ENCODE data around the gene NCAM1. TPM values are rescaled to one million over a fixed set of nuclear protein-coding genes. Genes with fewer than 3 reads are reported as not detected.

The NCAM1 gene
- total RNA-seq, 1 experiment from 2014 or later, result 5.9 TPM

DNA sequence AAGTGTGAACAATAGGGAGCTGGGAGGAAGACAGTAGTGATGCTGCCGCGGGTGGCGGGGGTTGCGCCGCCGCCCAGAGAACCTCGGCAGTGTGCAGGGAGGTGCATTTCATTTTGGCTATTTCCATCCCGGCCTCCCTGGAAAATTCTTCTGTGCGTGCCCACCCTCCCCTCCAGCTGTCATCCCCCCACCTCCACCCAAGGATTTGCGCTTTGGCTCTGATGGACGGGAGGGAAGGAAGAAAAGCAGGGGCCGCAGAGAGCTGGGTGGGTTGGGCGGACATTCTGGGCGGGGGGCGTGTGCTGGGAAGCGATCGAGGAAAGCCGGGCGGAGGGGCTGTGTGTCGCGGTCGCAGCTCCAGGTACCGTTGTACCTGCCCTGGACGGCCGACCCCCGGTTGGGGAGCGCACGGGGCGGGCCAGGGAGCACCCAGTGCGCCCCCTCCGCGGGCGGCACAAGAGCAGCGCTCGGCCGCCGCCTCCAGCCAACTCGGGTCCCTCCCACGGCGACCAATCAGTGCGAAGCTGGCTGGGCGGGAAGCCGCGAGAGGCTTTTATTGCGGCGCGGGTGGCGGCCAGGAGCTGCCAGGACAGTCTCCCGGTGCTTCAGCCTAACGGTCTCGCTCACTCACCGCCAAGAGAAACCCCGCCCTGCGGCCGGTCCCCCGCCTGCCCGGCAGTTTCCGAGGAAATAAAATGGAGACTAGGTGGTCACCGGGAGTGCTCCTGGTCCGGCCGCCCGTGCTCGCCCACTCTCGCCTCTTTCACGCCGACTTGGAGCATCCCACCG lies 1.6 kb downstream of the NCAM1 start (continued):
- TF ChIP-seq, protein P1, sequence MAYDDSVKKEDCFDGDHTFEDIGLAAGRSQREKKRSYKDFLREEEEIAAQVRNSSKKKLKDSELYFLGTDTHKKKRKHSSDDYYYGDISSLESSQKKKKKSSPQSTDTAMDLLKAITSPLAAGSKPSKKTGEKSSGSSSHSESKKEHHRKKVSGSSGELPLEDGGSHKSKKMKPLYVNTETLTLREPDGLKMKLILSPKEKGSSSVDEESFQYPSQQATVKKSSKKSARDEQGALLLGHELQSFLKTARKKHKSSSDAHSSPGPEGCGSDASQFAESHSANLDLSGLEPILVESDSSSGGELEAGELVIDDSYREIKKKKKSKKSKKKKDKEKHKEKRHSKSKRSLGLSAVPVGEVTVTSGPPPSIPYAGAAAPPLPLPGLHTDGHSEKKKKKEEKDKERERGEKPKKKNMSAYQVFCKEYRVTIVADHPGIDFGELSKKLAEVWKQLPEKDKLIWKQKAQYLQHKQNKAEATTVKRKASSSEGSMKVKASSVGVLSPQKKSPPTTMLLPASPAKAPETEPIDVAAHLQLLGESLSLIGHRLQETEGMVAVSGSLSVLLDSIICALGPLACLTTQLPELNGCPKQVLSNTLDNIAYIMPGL (CRISPR knock-in tag; IDR thresholded peaks at IDR 0.05), result 0 out of 2 replicates have a peak, but pooled peaks have one; percentile 28
- TF ChIP-seq MYBL2 (CRISPR knock-in tag; IDR thresholded peaks at IDR 0.05), result no peak
- no peak for TF ChIP-seq ZBTB21 (CRISPR knock-in tag; IDR thresholded peaks at IDR 0.05; ENCODE audit: borderline replicate concordance)
- TF ChIP-seq, protein P2, sequence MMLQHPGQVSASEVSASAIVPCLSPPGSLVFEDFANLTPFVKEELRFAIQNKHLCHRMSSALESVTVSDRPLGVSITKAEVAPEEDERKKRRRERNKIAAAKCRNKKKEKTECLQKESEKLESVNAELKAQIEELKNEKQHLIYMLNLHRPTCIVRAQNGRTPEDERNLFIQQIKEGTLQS (CRISPR knock-in tag; conservative IDR thresholded peaks at IDR 0.05), result no peak
- no peak for TF ChIP-seq ZNF138 (CRISPR knock-in tag; conservative IDR thresholded peaks at IDR 0.05)
- TF ChIP-seq NFATC4 (CRISPR knock-in tag; IDR thresholded peaks at IDR 0.05), result no peak
- no peak for TF ChIP-seq TP53 (CRISPR knock-in tag; IDR thresholded peaks at IDR 0.05)
- TF ChIP-seq, protein P3, sequence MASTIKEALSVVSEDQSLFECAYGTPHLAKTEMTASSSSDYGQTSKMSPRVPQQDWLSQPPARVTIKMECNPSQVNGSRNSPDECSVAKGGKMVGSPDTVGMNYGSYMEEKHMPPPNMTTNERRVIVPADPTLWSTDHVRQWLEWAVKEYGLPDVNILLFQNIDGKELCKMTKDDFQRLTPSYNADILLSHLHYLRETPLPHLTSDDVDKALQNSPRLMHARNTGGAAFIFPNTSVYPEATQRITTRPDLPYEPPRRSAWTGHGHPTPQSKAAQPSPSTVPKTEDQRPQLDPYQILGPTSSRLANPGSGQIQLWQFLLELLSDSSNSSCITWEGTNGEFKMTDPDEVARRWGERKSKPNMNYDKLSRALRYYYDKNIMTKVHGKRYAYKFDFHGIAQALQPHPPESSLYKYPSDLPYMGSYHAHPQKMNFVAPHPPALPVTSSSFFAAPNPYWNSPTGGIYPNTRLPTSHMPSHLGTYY (CRISPR knock-in tag; IDR thresholded peaks at IDR 0.05), result no peak
- TF ChIP-seq ELF4 (CRISPR knock-in tag; IDR thresholded peaks at IDR 0.05; ENCODE audit: low read depth), result no peak
- TF ChIP-seq, protein P4, sequence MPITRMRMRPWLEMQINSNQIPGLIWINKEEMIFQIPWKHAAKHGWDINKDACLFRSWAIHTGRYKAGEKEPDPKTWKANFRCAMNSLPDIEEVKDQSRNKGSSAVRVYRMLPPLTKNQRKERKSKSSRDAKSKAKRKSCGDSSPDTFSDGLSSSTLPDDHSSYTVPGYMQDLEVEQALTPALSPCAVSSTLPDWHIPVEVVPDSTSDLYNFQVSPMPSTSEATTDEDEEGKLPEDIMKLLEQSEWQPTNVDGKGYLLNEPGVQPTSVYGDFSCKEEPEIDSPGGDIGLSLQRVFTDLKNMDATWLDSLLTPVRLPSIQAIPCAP (CRISPR knock-in tag; IDR thresholded peaks at IDR 0.05), result no peak
- TF ChIP-seq, protein P5, sequence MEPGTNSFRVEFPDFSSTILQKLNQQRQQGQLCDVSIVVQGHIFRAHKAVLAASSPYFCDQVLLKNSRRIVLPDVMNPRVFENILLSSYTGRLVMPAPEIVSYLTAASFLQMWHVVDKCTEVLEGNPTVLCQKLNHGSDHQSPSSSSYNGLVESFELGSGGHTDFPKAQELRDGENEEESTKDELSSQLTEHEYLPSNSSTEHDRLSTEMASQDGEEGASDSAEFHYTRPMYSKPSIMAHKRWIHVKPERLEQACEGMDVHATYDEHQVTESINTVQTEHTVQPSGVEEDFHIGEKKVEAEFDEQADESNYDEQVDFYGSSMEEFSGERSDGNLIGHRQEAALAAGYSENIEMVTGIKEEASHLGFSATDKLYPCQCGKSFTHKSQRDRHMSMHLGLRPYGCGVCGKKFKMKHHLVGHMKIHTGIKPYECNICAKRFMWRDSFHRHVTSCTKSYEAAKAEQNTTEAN (CRISPR knock-in tag; IDR thresholded peaks at IDR 0.05), result no peak
- TF ChIP-seq, protein P6, sequence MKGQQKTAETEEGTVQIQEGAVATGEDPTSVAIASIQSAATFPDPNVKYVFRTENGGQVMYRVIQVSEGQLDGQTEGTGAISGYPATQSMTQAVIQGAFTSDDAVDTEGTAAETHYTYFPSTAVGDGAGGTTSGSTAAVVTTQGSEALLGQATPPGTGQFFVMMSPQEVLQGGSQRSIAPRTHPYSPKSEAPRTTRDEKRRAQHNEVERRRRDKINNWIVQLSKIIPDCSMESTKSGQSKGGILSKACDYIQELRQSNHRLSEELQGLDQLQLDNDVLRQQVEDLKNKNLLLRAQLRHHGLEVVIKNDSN (CRISPR knock-in tag; IDR thresholded peaks at IDR 0.05), result no peak
- TF ChIP-seq, protein P7, sequence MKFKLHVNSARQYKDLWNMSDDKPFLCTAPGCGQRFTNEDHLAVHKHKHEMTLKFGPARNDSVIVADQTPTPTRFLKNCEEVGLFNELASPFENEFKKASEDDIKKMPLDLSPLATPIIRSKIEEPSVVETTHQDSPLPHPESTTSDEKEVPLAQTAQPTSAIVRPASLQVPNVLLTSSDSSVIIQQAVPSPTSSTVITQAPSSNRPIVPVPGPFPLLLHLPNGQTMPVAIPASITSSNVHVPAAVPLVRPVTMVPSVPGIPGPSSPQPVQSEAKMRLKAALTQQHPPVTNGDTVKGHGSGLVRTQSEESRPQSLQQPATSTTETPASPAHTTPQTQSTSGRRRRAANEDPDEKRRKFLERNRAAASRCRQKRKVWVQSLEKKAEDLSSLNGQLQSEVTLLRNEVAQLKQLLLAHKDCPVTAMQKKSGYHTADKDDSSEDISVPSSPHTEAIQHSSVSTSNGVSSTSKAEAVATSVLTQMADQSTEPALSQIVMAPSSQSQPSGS (CRISPR knock-in tag; IDR thresholded peaks at IDR 0.05; ENCODE audit: borderline replicate concordance, low read depth), result no peak
- TF ChIP-seq, protein P8, sequence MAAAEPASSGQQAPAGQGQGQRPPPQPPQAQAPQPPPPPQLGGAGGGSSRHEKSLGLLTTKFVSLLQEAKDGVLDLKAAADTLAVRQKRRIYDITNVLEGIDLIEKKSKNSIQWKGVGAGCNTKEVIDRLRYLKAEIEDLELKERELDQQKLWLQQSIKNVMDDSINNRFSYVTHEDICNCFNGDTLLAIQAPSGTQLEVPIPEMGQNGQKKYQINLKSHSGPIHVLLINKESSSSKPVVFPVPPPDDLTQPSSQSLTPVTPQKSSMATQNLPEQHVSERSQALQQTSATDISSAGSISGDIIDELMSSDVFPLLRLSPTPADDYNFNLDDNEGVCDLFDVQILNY (CRISPR knock-in tag; IDR thresholded peaks at IDR 0.05), result peak; percentile 48; the same call in 1 of the 2 replicates
- no peak for TF ChIP-seq ZNF232 (CRISPR knock-in tag; IDR thresholded peaks at IDR 0.05)
- TF ChIP-seq, protein P9, sequence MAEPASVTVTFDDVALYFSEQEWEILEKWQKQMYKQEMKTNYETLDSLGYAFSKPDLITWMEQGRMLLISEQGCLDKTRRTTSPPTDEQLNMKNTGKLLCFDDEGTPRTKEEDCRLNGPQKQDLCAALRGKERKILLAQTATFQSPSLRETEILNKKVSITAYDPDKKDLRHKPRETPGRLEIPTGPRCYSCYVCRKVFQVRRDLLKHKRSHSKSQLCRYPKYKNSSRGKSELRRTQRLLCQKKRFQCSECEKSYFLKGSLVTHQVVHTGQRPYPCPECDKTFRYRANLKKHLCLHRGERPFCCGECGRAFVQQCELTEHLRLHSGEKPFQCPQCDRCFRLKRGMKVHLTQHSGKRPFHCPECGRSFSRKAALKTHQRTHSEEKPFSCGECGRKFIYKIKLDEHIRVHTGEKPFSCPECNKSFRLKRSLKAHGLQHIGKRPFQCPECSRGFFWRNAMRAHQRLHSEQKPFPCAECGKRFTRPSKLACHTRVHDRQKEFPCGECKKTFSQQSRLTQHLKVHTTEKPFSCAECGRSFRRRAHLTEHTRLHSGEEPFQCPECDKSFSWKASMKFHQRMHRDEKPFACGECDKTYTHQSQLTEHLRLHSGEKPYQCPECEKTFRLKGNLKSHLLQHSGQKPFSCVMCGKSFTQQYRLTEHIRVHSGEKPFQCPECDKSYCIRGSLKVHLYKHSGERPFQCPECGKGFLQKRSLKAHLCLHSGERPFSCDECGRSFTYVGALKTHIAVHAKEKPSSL (CRISPR knock-in tag; conservative IDR thresholded peaks at IDR 0.05), result no peak
- no peak for TF ChIP-seq JAZF1 (CRISPR knock-in tag; IDR thresholded peaks at IDR 0.05)
- TF ChIP-seq, protein P10, sequence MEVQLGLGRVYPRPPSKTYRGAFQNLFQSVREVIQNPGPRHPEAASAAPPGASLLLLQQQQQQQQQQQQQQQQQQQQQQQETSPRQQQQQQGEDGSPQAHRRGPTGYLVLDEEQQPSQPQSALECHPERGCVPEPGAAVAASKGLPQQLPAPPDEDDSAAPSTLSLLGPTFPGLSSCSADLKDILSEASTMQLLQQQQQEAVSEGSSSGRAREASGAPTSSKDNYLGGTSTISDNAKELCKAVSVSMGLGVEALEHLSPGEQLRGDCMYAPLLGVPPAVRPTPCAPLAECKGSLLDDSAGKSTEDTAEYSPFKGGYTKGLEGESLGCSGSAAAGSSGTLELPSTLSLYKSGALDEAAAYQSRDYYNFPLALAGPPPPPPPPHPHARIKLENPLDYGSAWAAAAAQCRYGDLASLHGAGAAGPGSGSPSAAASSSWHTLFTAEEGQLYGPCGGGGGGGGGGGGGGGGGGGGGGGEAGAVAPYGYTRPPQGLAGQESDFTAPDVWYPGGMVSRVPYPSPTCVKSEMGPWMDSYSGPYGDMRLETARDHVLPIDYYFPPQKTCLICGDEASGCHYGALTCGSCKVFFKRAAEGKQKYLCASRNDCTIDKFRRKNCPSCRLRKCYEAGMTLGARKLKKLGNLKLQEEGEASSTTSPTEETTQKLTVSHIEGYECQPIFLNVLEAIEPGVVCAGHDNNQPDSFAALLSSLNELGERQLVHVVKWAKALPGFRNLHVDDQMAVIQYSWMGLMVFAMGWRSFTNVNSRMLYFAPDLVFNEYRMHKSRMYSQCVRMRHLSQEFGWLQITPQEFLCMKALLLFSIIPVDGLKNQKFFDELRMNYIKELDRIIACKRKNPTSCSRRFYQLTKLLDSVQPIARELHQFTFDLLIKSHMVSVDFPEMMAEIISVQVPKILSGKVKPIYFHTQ (CRISPR knock-in tag; IDR thresholded peaks at IDR 0.05), result no peak
- 0 out of 2 replicates have a peak, but pooled peaks have one; percentile 20 for TF ChIP-seq ZNF263 (CRISPR knock-in tag; IDR thresholded peaks at IDR 0.05; ENCODE audit: low read depth)
- TF ChIP-seq, protein P11, sequence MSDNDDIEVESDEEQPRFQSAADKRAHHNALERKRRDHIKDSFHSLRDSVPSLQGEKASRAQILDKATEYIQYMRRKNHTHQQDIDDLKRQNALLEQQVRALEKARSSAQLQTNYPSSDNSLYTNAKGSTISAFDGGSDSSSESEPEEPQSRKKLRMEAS (CRISPR knock-in tag; IDR thresholded peaks at IDR 0.05), result peak; percentile 32; the same call in 1 of the 2 replicates
- TF ChIP-seq RORB (CRISPR knock-in tag; IDR thresholded peaks at IDR 0.05), result no peak
